ENCODE measurements around the gene REEP6. TPM values are rescaled to one million over a fixed set of nuclear protein-coding genes. Genes with fewer than 3 reads are reported as not detected.
A peak's percentile ranks its signal among the peaks of the same experiment; 100 is the strongest.

REEP6 gene
- total RNA-seq, 4 donors from 2014 or later = 4.2 to 8.5 (median 5.9) TPM

- WGBS, 2 donors = 7% methylated on average over 34 of the region's 49 CpGs
- Histone ChIP-seq H3K9me3 (no peaks in the 10 kb centered on the region), H3K4me1 (peaks cover 7 to 17% of the 10 kb centered on the region in 2 donors), H3K27me3 (peaks cover 11% of the 10 kb centered on the region), H3K27ac (no peak overlapping the region), H3K36me3 (no peaks in the 10 kb centered on the region), H3K4me3 (replicated peaks in 1 of 3) (no peak overlapping the region)
- intact Hi-C loops (cut with DNase I) = no loop called here
- DNase-seq = peak; percentile 24 to 31
- TF ChIP-seq, protein P1, sequence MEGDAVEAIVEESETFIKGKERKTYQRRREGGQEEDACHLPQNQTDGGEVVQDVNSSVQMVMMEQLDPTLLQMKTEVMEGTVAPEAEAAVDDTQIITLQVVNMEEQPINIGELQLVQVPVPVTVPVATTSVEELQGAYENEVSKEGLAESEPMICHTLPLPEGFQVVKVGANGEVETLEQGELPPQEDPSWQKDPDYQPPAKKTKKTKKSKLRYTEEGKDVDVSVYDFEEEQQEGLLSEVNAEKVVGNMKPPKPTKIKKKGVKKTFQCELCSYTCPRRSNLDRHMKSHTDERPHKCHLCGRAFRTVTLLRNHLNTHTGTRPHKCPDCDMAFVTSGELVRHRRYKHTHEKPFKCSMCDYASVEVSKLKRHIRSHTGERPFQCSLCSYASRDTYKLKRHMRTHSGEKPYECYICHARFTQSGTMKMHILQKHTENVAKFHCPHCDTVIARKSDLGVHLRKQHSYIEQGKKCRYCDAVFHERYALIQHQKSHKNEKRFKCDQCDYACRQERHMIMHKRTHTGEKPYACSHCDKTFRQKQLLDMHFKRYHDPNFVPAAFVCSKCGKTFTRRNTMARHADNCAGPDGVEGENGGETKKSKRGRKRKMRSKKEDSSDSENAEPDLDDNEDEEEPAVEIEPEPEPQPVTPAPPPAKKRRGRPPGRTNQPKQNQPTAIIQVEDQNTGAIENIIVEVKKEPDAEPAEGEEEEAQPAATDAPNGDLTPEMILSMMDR (IDR thresholded peaks at IDR 0.05) = peak in 5 of 6 experiments; percentile 14 to 61 (median 45)
- TF ChIP-seq POLR2A (IDR thresholded peaks at IDR 0.05) = no peak
Measured at GRCh38 chr19:1503089-1503924, 12.3 kb downstream of the REEP6 start.

DNA sequence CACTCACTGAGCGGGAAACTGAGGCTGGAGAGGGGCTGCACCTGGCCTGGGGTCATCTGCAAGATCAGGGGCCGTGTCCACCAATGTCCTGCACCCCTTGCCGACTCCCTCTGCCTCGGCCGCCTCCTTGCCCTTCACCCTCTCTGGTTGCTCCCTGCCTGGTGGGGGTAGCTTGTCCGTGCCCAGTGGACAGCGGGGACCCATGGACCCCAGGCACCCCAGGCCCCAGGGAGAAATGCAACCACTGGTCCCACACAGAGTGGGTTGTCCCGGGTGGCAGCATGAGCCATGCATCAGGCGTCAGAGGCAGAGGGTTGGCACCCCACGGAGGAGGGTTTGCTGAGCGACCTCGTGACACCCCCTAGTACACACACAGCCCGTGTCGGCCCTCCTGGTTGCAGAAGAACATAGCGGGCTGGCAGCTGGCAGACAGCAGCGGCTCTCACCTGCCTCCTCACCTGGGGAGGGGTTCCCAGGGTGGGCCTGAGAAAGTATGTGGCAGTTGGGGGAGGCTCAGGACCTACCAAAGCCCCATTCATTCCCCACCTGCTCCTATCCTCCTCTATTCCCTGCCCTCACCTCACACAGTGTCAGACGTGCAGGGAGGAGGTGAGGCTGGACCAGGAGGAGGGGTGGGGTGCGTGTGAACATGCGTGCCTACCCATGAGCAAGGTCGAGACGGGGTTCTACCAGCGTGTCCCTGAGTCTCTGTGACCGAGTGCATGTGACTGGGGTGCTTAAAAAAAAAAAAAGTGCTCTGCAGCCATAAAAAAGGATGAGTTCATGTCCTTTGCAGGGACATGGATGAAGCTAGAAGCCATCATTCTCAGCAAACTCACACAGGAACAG is 13.2 kb downstream of the REEP6 start:
- WGBS, 2 donors = 54 to 59% methylated on average over 12 of the region's 23 CpGs

GRCh38 chr19:1505012-1505411 is 14.0 kb downstream of the REEP6 start:
- Histone ChIP-seq H3K27ac (no peak overlapping the region), H3K4me1 (peaks cover 7 to 19% of the 10 kb centered on the region in 2 donors), H3K27me3 (peaks cover 11% of the 10 kb centered on the region), H3K4me3 (replicated peaks in 1 of 3) (no peak overlapping the region), H3K36me3 (no peaks in the 10 kb centered on the region), H3K9me3 (no peaks in the 10 kb centered on the region)
- intact Hi-C loops (cut with DNase I) = no loop called here
- no peak for DNase-seq
- no peak for TF ChIP-seq POLR2A (IDR thresholded peaks at IDR 0.05)
- TF ChIP-seq, protein P1 (IDR thresholded peaks at IDR 0.05) = no peak
- WGBS, 2 donors = 76 to 78% methylated on average over 8 of the region's 8 CpGs

More for the DNA sequence above, 13.2 kb downstream of the REEP6 start:
- intact Hi-C loops (cut with DNase I) = no loop called here
- DNase-seq = no peak
- no peaks in the 10 kb centered on the region for H3K9me3 ChIP-seq
- H3K27ac ChIP-seq = no peak overlapping the region
- H3K4me3 ChIP-seq (replicated peaks in 1 of 3) = no peak overlapping the region
- H3K36me3 ChIP-seq = no peaks in the 10 kb centered on the region
- peaks cover 11% of the 10 kb centered on the region for H3K27me3 ChIP-seq
- no peak for TF ChIP-seq POLR2A (IDR thresholded peaks at IDR 0.05)
- TF ChIP-seq, protein P1 (IDR thresholded peaks at IDR 0.05) = no peak
- peaks cover 7 to 19% of the 10 kb centered on the region in 2 donors for H3K4me1 ChIP-seq

DNA sequence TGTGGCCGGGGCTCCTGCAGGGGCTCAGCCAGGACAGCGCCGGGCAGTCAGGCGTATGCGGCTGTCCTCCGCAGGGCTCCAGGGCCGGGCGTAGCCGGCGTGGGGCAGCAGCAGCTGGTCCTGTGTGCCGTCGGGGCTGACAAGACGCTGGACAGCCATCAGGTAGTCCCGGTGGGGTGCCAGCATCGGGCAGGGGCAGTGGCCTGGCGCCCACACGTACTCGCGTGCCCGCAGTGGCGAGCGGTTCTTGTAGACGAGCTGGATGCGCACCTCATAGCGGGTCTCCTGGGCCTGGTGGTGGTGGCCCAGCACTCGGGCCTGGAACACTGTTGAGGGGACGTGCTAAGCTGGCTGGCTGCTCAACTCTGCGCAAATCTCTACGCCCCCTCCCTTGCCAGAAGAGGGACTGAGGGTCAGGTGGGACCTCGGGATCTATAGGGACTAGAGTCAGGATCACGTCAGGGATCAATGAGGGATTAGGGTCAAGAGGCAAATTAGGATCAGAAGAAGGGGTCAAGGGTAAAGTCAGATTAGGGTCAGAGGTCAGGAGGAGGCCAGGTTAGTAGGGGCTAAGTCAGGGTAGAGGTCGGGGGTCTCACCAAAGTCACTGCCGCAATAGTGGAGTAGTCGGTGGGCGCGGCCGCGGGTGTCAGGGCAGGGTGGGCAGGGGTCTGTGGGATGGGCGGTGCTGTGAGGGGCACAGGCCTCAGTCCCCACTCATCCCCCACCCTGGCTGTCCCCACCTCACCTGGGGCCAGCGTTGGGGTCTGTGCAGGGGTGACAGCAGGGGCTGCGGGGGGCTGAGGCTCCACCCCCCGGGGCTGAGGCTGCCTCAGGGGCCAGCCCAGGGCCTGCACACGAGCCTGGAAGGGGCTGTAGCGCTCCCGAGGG is 15.3 kb downstream of the REEP6 start:
- TF ChIP-seq, protein P1 (IDR thresholded peaks at IDR 0.05) = no peak
- TF ChIP-seq POLR2A (IDR thresholded peaks at IDR 0.05) = no peak
- H3K27me3 ChIP-seq = peaks cover 11% of the 10 kb centered on the region
- no peak overlapping the region for H3K4me3 ChIP-seq (replicated peaks in 1 of 3)
- no peaks in the 10 kb centered on the region for H3K9me3 ChIP-seq
- intact Hi-C loops (cut with DNase I) = no loop called here
- no peak for DNase-seq
- no peaks in the 10 kb centered on the region for H3K36me3 ChIP-seq
- no peak overlapping the region for H3K27ac ChIP-seq
- H3K4me1 ChIP-seq = peaks cover 7 to 19% of the 10 kb centered on the region in 2 donors
- 90 to 91% methylated on average over 34 to 36 of the region's 45 CpGs for WGBS, 2 donors

All from thyroid gland (tissue), 4 donors.